ENCODE data around the gene ZEB2.

The ZEB2 gene

GRCh38 chr2:144446136-144446535 lies 73.8 kb downstream of the ZEB2 start:
- DNase-seq = no peak

GRCh38 chr2:144445196-144445595 lies 74.7 kb downstream of the ZEB2 start:
- no peak for DNase-seq

GRCh38 chr2:144443837-144444817 lies 75.8 kb downstream of the ZEB2 start:
- no peak for DNase-seq

- DNase-seq = no peak
Measured at GRCh38 chr2:144441711-144442141, 78.2 kb downstream of the ZEB2 start.

- DNase-seq = no peak
Measured at GRCh38 chr2:144439993-144440392, 79.9 kb downstream of the ZEB2 start.

- no peak for DNase-seq
Measured at GRCh38 chr2:144438801-144439631, 80.9 kb downstream of the ZEB2 start.

- no peak for DNase-seq
Measured at GRCh38 chr2:144437636-144438035, 82.3 kb downstream of the ZEB2 start.

GRCh38 chr2:144434425-144435222 lies 85.3 kb downstream of the ZEB2 start:
- no peak for DNase-seq

GRCh38 chr2:144432921-144433320 lies 87.0 kb downstream of the ZEB2 start:
- no peak for DNase-seq

GRCh38 chr2:144431998-144432397 lies 87.9 kb downstream of the ZEB2 start:
- DNase-seq = no peak

GRCh38 chr2:144431392-144431783 lies 88.5 kb downstream of the ZEB2 start:
- no peak for DNase-seq

GRCh38 chr2:144430722-144431391 lies 89.1 kb downstream of the ZEB2 start:
- no peak for DNase-seq

GRCh38 chr2:144429396-144430112 lies 90.4 kb downstream of the ZEB2 start:
- no peak for DNase-seq

GRCh38 chr2:144426981-144427479 lies 92.9 kb downstream of the ZEB2 start:
- no peak for DNase-seq

- DNase-seq = no peak
Measured at GRCh38 chr2:144426355-144426754, 93.6 kb downstream of the ZEB2 start.

GRCh38 chr2:144424559-144425240 lies 95.2 kb downstream of the ZEB2 start:
- no peak for DNase-seq

- no peak for DNase-seq
Measured at GRCh38 chr2:144421606-144422510, 98.1 kb downstream of the ZEB2 start.

- DNase-seq = no peak
Measured at GRCh38 chr2:144419218-144419617, 100.7 kb downstream of the ZEB2 start.

GRCh38 chr2:144415386-144415785 lies 104.5 kb downstream of the ZEB2 start:
- DNase-seq = no peak
